ENCODE results near the gene PRM1. TPM values are rescaled to one million over a fixed set of nuclear protein-coding genes. Genes with fewer than 3 reads are reported as not detected.

The PRM1 gene
- total and polyA plus RNA-seq, 2 of the 4 experiments (the other 2 are of a cell fraction): not detected

DNA sequence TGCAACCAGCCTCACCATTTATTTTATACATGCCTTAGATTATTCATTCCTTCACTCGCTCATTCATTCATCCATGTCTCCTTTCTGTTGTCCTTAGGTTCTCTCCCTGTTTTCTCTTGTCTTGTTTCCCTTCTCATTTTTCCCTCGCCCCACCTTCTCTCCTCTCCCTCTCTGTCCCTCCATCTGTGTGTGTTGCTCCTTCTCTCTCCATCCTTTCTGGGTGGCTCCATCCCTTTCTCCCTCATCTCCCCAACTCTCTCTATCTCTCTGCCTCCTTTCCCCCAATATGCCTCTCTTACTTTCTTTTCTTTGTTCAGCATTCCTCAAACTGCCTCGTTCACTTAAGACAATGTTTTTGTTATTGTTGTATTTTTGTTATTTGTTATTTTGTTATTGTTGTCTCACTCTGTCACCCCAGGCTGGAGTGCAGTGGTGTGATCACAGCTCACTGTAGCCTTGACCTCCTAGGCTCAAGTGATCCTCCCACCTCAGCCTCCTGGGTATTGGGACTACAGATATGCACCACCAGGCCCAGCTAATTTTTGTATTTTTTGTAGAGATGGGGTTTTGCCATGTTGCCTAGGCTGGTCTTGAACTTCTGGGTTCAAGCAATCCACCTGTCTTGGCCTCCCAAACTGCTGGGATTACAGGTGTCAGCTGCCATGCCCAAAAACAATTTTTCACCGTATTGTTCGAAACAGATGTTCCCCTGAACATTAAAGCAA is 39.5 kb downstream of the PRM1 start:
- no peak overlapping the region for H3K27ac ChIP-seq (ENCODE audit: insufficient read depth, low read length)
- no peak overlapping the region for H3K4me3 ChIP-seq (ENCODE audit: insufficient read depth, low read depth, low read length)
- no peak overlapping the region for H2AK9ac ChIP-seq (replicated peaks; ENCODE audit: low read depth, low read length, poor library complexity)
- BruUV-seq (replicated peaks): no TSS peak
- H3K18ac ChIP-seq (ENCODE audit: low read depth, low read length): no peak overlapping the region
- H3K4ac ChIP-seq (ENCODE audit: low read depth, low read length): no peak overlapping the region
- CTCF ChIA-PET: interaction anchor here (1.0 kb wide), 1 partner anchor 14 kb away, joined by 3 read pairs; no protein-coding TSS in a partner anchor
- no peaks in the 10 kb centered on the region for H3K9me3 ChIP-seq (ENCODE audit: control insufficient read depth, insufficient read depth, low read length)
- POLR2A ChIA-PET (ENCODE audit: unreplicated experiment): no interaction called here
- H3K14ac ChIP-seq (replicated peaks; ENCODE audit: low read depth, low read length): no peak overlapping the region; the same call in 1 of the 2 replicates
- WGBS, 2 experiments (ENCODE audit: extremely low coverage in 2 of 2, insufficient read length in 1 of 2): 100% methylated on average over 1 of the region's 5 CpGs; no CpG with 5 or more reads in 1 of the 2 experiments
- ATAC-seq (ENCODE audit: low read depth): no peak
- H2BK5ac ChIP-seq (ENCODE audit: low read depth, low read length, poor library complexity, severe bottlenecking): no peak overlapping the region
- no peak overlapping the region for H3K56ac ChIP-seq (ENCODE audit: extremely low read depth, insufficient read depth, low read length)
- H3K23ac ChIP-seq (ENCODE audit: low read depth, low read length): no peak overlapping the region
- no peak overlapping the region for H4K91ac ChIP-seq (ENCODE audit: insufficient read depth, low read depth, low read length)
- H3K9me1 ChIP-seq (ENCODE audit: insufficient read depth, low read length): no peaks in the 10 kb centered on the region
- no peak overlapping the region for H3K4me2 ChIP-seq (ENCODE audit: low read depth, low read length)
- H2BK120ac ChIP-seq (ENCODE audit: low read depth, low read length): no peak overlapping the region
- no peak overlapping the region for H3K9ac ChIP-seq (ENCODE audit: low read depth, low read length)
- dilution Hi-C loops (cut with HindIII; ENCODE audit: low sequenced_read_pairs, unreplicated experiment) (no loop called here), in situ Hi-C loops (cut with MboI; ENCODE audit: low sequenced_read_pairs) (no loop called here), intact Hi-C loops (cut with micrococcal nuclease) (no loop called here)
- TF ChIP-seq MXI1 (IDR thresholded peaks at IDR 0.05; ENCODE audit: borderline replicate concordance, low read depth, low read length) (no peak), POLR2A (IDR thresholded peaks at IDR 0.05; ENCODE audit: low read depth, low read length) (no peak), CEBPB (IDR thresholded peaks at IDR 0.05; ENCODE audit: low read depth, low read length) (no peak), RCOR1 (IDR thresholded peaks at IDR 0.05; ENCODE audit: insufficient replicate concordance, low read length) (no peak), MAFK (IDR thresholded peaks at IDR 0.05; ENCODE audit: low read depth, low read length) (no peak), FOS (IDR thresholded peaks at IDR 0.05; ENCODE audit: low read depth, low read length) (no peak), RAD21 (IDR thresholded peaks at IDR 0.05; ENCODE audit: low read length) (no peak), MAZ (IDR thresholded peaks at IDR 0.05; ENCODE audit: borderline replicate concordance, low read depth, low read length) (no peak), RFX5 (IDR thresholded peaks at IDR 0.05; ENCODE audit: low read depth, low read length) (no peak), BHLHE40 (IDR thresholded peaks at IDR 0.05; ENCODE audit: low read depth, low read length) (no peak), CHD1 (IDR thresholded peaks at IDR 0.05; ENCODE audit: low read depth, low read length) (no peak), SMC3 (IDR thresholded peaks at IDR 0.05; ENCODE audit: low read depth, low read length) (no peak), NFE2L2 (IDR thresholded peaks at IDR 0.05; ENCODE audit: low read depth, low read length) (no peak)
- TF ChIP-seq, protein P1, sequence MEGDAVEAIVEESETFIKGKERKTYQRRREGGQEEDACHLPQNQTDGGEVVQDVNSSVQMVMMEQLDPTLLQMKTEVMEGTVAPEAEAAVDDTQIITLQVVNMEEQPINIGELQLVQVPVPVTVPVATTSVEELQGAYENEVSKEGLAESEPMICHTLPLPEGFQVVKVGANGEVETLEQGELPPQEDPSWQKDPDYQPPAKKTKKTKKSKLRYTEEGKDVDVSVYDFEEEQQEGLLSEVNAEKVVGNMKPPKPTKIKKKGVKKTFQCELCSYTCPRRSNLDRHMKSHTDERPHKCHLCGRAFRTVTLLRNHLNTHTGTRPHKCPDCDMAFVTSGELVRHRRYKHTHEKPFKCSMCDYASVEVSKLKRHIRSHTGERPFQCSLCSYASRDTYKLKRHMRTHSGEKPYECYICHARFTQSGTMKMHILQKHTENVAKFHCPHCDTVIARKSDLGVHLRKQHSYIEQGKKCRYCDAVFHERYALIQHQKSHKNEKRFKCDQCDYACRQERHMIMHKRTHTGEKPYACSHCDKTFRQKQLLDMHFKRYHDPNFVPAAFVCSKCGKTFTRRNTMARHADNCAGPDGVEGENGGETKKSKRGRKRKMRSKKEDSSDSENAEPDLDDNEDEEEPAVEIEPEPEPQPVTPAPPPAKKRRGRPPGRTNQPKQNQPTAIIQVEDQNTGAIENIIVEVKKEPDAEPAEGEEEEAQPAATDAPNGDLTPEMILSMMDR (conservative IDR thresholded peaks at IDR 0.05; ENCODE audit: low read depth, low read length): no peak
- TF ChIP-seq, protein P2, sequence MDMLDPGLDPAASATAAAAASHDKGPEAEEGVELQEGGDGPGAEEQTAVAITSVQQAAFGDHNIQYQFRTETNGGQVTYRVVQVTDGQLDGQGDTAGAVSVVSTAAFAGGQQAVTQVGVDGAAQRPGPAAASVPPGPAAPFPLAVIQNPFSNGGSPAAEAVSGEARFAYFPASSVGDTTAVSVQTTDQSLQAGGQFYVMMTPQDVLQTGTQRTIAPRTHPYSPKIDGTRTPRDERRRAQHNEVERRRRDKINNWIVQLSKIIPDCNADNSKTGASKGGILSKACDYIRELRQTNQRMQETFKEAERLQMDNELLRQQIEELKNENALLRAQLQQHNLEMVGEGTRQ (IDR thresholded peaks at IDR 0.05; ENCODE audit: low read depth, low read length): no peak
- TF ChIP-seq, protein P3, sequence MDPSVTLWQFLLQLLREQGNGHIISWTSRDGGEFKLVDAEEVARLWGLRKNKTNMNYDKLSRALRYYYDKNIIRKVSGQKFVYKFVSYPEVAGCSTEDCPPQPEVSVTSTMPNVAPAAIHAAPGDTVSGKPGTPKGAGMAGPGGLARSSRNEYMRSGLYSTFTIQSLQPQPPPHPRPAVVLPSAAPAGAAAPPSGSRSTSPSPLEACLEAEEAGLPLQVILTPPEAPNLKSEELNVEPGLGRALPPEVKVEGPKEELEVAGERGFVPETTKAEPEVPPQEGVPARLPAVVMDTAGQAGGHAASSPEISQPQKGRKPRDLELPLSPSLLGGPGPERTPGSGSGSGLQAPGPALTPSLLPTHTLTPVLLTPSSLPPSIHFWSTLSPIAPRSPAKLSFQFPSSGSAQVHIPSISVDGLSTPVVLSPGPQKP (IDR thresholded peaks at IDR 0.05; ENCODE audit: borderline replicate concordance, low read depth, low read length): no peak
- no peaks in the 10 kb centered on the region for H3K79me1 ChIP-seq (ENCODE audit: low read depth in 1 of 2, low read length in 2 of 2)
- H3K27me3 ChIP-seq (ENCODE audit: control insufficient read depth, insufficient read depth, low read length): peaks cover 6% of the 10 kb centered on the region
- H2BK20ac ChIP-seq (ENCODE audit: low read depth, low read length): no peak overlapping the region
- no peak overlapping the region for H4K5ac ChIP-seq (ENCODE audit: low read depth, low read length)
- H2AK5ac ChIP-seq (ENCODE audit: low read depth, low read length): no peak overlapping the region
- no peak overlapping the region for H4K8ac ChIP-seq (ENCODE audit: low read depth in 2 of 2, low read length in 2 of 2)
- H2BK15ac ChIP-seq (ENCODE audit: low read depth, low read length): no peak overlapping the region
- H3K36me3 ChIP-seq (ENCODE audit: control insufficient read depth, insufficient read depth, low read length): no peaks in the 10 kb centered on the region
- DNase-seq: no peak
- no peaks in the 10 kb centered on the region for H4K20me1 ChIP-seq (ENCODE audit: insufficient read depth, low read length)
- H2AFZ ChIP-seq (replicated peaks; ENCODE audit: low read length, poor library complexity): no peak overlapping the region
- 0 out of 2 replicates have a peak, but pooled peaks cover 2% of the 10 kb centered on the region for H3K4me1 ChIP-seq (ENCODE audit: control insufficient read depth, insufficient read depth, low read length)
